GM19035 (cell line): Measurements from ENCODE around the gene EEA1.
A peak's percentile ranks its signal among the peaks of the same experiment; 100 is the strongest.
"Not testable (repeated sequence)": the region's sequence is repeated elsewhere in the genome, so short reads cannot be mapped to it uniquely, and the experiment has no call there.

Source experiments
- ATAC-seq: cut with Tn5 transposase; IDR thresholded peaks from one replicate; pipeline ENCODE4 v1.9.1; 2021; ENCODE audit not compliant: unreplicated experiment

Gene EEA1

DNA sequence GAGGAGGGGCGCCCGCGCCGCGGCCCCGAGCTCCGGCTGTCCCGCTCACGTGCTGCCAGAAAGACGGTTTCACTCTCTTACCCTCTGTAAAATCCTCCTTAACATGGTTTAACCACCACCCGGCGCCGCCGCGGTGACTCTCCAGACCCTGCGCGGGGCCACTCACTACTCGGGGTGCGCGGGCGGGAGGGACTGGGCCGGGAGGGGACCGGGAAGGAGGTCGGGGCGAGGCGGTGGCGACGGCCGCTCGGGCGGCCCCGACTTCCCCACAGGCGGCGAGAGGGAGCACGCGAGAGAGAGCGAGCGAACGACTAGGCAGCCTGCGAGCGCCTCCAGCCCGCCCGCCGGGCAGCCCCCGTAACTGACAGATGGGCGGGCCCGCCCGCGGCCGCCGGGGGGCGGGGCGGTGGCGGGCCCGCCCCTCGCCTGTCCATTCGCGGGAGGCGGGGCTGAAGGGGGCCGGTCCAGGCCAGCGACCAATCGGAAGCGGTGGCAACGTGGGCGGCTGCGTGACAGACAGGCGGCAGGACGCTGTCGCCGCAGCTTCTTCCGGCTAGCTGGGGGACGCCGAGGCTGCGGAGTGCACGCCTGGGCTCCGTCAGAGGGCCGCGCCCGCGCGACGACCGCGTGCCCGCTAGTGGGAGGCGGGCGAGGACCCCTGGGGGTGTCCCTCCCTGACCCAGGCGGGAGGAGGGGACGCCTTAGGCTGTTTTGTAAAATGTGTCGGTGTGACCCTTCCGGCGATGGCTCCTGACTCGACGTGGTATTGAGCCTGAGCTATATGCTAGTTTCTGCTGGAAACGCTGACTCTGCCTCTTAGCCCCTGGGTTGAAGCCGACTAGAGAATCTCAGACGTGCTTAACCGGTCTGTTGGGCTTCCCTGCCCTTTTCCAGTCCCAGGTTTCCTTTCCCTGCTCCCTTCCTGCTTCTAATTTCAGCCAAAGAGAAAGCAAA, at the start of gene EEA1:
EEA1 (minus strand) TSS at position 334 of the 954 bp plus-strand sequence; CDS start at position 105, 229 bp downstream.
- ATAC-seq, result peak; percentile 90

DNA sequence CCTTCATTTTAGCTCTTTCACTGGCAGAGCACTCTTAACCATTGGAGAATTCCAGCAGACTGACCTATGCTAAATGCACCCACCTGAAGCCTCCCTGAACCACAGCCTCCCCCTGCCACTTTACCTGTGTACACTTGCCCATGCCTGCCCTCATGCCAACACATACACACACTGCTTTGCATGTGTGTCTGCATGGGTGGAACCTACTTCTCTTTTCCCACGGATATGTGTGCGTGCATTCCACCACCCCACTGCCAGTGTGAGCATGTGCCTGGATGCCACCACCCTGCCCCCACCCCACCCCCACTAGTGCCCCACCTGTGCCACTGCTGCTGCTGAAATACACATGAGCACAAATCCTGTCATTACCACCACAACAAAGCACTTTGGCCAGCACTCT, 49.5 kb upstream of the EEA1 start:
- ATAC-seq, result no peak

DNA sequence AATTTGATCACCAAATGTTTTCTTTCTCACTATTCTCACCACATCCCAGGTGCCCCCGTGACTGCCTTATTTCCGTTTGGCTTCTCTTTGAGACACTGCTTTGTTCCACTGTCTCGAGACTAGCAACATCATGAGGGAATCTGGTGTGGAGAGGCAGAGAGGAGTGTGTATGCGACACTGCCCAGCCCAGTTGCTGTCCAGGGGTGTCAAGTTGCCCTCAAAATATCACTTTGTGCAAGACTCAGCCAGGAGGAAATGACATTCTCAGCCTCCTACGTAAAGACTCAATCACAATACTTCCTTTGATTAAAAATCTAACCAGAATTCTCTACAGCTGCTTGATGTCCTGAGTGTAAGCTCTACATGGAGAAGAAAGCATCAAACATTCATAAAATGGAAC, 48.2 kb upstream of the EEA1 start:
- no peak for ATAC-seq

DNA sequence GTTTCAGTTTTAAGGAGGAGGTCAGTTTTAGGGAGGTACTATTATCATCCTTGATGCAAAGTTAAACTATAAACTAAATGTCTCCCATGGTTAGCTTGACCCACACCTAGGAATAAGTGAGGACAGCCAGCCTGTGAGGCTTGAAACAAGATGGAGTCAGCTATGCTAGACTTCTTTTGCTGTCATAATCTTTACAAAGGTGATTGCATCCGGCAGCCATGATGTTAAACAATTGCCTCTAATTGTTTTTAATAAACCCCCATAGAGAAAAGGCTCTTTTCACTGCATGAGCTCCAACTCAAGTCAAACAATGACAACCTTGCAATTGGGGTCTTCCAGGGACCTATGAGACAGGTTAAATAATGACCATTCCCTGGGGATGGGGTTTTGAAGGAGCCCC, 45.7 kb upstream of the EEA1 start:
- ATAC-seq, result no peak

DNA sequence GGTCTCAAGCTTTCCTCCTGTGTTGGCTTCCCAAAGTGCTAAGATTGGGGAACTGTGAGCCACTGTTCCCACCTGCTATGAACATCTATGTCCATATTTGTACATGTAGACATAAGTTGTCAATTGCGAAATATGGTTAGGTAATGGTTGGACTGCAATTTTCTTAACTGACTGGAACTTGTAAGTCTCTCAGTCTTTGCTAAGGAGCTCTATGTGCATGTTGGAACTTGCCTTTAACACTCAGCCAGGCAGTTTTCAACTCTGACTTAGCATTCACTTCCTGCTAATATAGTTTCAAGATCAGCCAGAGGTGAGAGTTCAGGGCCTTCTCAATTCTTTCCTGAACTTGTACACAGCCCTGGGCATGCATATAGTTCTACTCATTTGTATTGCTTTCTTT, 44.5 kb upstream of the EEA1 start:
- ATAC-seq, result peak; percentile 46

DNA sequence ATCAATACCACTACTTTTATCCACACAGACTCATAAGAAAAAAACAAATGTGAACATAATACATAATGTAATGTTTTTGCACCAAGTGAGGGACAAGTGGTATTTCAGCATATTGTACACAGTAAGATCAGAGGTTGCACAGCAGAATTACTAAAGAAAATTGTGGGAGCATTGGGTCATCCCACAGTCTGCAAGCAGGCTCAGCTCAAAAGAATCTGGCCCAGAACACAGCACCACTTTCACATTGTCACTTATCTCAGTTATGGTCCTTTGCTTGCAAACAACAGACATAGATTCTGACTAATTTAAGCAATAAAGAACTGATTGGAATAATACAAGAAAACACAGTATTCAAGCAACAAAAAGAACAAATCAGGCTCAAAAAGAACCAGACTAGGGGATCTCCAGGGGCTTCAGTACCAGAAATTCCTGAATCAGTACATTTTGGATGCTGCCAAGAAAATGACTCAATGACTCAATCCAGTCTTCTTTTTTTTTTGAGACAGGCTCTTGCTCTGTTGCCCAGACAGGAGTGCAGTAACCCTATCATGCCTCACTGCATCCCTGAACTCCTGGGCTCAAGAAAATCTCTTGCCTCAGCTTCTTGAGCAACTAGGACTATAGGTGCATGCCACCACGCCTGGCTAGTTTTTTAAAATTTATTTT, 42.9 kb upstream of the EEA1 start:
- ATAC-seq, result no peak

DNA sequence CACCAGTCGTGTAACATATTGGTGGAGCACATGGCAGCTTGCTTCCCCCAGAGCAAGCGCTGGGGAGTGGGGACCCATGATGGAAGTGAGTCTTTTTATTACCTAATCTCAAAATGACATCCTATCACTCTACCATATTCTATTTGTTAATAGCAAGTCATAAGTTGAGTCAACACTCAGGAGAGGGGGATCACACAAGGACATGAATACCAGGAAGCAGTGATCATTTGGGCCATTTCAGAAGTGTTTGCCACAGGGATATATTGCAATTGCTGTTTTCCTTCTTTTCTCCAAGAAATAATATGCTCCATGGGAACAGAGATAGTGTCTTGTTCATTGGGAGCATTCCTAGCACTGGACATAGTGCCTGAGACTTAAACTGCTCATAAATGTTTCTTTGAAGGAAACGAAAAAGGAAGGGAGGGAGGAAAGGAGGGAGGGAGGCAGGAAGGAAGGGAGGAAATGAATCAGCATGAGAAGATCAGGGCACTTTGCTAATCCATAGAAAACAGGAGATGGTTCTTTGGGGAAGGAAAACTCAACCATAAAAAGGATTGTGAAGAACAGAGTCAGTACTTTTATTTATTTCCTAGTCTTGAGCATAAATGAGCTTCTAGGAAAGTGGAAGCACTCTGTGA, 39.2 kb upstream of the EEA1 start:
- ATAC-seq, result no peak

DNA sequence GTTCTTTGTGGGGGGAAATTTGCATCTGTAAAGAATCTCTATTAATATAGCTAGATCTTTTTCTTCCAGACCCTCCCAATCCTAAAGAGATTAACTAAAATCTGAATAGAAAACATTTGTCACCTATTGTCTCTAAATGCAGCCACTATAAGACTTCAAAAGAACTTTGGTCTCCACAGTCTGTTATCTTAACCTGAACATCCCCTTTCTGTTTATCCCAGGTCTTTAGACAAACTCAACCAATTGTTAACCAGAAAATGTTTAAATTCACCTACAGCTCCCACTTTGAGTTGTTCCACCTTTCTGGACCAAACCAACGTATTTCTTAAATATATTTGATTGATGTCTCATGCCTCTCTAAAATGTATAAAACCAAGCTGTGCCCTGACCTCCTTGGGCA, 35.3 kb upstream of the EEA1 start:
- not testable (repeated sequence) for ATAC-seq

DNA sequence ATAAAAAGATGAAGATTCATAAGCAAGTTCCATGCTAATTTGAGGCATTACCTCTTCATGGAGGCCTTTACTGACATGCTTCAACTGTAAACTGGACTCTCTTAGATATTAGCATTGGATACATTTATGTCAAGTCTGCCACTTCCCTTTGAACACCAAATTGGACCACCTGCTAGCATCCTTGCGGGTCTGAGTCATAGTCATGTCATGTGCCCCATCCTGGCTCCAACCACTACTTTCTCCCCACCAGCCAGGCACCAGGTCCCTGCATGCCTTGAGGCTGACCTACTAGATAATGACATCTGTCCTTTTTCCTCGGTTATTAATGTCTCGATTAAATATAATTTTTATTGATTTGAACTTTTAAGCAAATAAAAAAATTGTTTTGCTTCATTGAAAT, 32.9 kb upstream of the EEA1 start:
- no peak for ATAC-seq

DNA sequence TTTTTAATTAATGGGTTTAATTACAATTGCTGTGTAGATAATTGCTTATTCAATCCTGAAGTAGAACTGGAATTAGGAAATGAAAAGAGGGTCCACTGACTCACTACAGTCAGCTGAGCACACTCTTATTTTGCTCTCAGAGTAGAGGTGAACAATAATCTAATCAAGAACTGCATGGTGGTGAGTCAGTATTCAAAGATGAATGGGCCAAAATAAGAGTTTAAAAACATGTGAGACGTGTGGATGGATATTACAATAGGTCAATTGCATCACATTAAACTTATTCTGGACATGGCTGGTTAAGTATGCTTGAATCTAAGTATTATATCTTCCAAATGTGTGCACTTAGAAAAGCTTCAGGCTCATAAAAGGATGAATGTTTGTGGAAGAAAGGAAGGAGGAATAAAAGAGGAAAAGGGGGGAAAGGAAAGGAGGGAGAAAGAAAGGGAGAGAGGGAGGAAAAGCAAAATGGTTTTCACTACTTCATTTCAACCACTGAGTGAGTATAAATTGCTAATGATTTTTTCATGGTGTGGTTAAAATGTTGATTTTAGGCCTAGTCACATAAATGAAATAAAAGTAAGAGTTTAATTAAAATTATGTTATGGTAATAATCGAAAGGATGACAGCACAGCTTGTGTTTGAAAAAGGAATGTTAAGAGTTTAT, 27.0 kb upstream of the EEA1 start:
- no peak for ATAC-seq

DNA sequence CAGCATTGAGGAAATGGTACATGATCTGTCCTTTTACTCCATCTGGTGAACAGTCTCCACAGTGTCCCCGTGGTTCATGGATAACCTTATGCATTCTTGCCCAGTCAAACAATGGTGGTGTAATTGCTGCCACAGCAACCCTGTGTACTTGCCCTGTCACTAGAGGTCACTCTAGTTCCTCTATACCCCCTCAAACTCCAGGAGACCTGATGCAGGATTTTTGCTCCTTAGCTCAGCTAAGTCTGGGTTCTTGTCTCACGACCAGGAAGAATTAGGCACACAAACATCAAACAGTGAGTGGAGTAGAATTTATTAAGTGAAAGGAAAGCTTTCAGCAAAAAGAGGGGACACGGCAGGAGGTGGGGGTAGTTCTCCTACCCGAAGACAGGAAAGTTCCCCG, 24.7 kb upstream of the EEA1 start:
- no peak for ATAC-seq

DNA sequence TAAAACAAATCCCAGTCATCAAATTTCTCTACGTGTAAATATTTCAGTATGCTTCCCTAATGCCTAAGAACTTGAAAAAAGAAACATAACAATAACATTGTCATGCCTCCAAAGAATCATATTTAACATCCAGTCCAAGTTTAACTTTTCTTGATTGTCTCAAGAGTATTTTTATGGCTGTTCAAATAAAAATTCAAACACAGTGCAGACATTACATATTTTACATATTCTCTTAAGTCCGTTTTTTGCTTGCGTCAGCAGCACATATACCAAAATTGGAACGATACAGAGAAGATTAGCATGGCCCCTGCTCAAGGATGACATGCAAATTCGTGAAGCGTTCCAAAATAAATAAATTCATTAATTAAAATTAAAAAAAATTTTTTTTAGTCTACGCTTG, 23.3 kb upstream of the EEA1 start:
- no peak for ATAC-seq

DNA sequence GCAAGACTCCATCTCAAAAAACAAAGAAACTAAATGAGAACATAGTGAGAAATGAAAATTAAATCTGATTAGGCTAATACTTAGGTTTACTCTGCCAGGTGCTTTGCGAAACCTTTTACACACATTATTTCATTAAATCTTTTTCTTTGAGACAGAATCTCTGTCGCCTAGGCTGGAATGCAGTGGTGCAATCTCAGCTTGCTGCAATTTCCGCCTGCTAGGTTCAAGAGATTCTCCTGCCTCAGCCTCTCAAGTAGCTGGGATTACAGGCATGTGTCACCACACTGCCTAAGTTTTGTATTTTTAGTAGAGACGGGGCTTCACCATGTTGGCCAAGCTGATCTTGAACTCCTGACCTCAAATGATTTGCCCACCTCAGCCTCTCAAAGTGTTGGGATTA, 21.9 kb upstream of the EEA1 start:
- no peak for ATAC-seq

DNA sequence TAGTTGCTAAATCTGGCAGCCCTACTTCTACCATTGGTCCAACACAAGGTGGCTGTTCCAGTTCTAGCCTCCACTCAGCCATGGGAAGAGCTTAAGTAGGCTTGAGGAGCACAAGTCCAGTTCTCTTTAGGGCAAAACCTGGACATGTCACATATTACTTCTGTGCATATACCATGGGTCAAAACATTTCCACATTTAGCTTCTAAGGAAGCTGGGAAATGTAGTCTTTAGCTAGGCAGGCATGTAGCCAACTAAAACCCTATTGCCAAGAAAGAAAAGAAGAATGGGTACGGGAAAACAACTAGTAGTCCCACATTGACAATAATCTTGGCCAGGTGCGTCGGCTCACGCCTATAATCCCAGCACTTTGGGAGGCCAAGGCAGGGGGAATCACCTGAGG, 20.9 kb upstream of the EEA1 start:
- ATAC-seq, result no peak

DNA sequence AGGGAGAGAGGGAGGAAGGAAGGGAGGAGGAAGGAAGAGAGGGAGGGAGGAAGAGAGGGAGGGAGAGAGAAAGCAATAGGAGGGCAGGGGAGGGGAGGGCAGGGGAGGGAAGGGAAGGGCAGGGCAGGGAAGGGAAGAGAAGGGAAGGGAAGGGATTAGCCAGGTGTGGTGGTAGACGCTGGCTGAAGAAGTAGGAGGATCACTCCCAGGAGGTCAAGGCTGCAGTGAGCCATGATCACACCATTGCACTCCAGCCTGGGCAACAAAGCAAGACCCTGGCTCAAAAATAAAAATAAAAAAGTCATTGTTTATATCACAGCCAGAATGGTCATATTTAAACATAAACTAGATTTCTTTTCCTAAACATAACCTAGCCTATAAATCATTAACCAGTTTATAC, 20.4 kb upstream of the EEA1 start:
- no peak for ATAC-seq

DNA sequence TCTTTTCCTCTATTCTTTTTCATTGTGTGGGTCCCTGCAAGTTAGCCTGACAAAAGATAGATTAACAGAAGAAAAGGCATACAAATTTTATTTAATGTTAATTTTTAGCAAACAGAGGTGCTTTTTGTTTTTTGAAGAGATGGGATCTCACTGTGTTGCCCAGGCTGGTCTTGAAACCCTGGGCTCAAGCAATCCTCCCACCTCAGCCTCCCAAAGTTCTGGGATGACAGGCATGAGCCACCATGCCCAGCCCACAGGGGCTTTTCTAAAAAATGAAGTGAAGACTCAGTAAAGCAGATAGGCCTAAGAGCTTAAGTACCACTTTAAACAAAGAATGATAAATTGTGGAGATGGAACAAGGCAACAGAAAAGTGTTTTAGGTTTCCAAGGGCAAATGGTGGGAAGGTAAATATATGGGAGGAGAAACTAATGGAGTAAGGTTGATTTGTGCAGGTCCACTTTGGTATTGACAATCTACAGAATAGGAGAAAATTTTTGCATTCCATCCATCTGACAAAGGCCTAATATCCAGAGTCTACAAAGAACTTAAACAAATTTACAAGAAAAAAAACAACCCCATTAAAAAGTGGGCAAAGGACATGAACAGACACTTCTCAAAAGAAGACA, 18.6 kb upstream of the EEA1 start:
- ATAC-seq, result no peak

DNA sequence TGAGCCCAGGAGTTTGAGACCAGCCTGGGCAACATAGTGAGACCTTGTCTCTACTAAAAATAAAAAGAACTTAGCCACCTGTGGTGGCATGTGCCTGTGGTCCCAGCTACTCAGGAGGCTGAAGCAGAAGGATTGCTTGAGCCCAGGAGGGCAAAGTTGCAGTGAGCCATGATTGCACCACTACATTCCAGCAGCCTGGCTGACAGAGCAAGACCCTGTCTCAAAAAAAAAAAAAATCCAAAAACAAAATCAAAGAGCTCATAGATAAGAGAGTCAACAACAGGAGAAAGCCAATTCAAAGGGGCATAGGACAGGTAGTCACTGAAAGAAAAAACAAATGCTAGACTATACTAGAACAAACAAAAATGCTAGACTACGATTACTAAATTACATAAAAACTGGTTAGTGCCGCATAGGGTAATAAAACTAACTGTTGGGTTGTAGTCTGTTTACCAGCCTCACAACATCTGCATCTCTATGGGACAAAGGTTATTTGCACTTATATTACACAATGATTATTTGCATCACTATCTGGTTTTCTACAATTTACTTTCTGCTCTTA, 16.6 kb upstream of the EEA1 start:
- no peak for ATAC-seq

DNA sequence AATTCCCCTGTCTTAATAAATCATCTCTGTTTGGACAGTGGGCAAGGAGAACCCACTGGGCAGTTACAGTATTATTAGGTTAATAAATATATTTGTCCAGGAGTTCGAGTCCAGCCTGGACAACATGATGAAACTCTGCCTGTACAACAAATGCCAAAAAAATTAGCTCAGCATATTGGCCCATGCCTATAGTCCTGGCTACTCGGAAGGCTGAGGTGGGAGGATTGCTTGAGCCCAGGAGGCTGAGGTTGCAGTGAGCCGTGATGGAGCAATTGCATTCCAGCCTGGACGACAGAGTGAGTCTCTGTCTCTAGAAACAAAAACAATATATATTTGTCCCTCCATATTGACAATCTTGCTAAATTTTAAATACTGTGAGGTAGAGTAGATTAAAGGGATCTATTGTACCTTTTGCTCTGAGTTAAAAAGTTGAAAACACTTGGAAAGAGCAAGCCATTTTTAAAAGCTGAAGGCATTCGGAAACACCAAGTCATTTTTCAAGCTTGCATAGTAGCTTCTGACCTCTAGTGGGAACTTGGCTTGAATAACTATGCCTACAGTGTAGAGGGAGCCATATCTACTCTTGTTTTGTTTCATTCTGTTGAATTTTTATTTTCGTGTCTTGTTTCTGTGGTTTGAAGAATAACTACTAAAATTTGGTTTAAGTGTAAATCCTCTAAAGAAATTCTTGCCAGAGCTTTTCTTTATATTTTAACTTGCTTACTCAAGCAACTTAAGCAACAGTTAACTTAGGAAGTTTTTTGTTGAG, 14.6 kb upstream of the EEA1 start:
- ATAC-seq, result no peak

DNA sequence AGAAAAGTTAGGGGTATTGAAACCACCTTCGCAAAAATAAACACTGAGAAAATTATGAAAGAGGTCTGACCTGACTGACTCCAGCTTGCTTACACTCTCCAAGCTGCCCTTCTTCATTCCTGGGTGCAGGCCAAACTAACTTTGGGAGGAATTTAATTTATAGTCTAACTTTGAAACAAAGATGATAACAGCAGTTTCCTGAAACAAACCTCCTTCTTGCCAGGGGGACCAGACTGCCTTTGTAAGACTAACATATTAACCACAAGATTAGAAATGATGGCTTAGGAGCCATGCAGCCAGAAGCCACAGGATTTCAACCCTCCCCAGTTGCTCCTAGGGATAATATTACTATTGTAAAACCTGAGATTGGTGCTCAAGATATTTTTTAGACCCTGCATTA, 13.8 kb upstream of the EEA1 start:
- ATAC-seq, result no peak

DNA sequence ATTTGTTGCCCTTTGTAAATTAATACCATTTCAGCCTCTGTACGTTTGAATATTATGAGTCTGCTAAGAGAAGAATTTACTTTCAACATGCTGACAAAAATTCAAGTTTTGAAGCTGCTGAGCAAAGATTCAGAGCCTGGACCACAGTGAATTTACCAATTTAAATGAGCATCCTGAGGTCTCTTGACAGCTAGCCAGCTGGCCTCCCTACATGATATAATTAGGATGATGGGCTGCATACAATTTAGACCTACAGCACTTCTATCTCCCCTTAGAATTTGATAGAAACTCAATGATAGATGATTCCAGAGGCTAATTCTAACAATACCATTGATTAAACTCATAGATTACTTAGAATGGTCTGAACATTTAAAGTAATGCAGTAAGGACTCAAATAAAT, 10.0 kb upstream of the EEA1 start:
- ATAC-seq, result no peak
